Liver (tissue), 3 donors: ENCODE data around the gene ARHGAP28.

Experiments used
- ATF3 ChIP-seq: IDR thresholded peaks from 2 replicates; pipeline ENCODE4 v1.6.1; 2016; ENCODE audit warnings: antibody characterized with exemption
- CTCF ChIP-seq: fragments of 150-350 bp; IDR thresholded peaks from 2 replicates; pipeline ENCODE4 v1.5.1; 2017; ENCODE audit warnings: improper control_type of control experiment, low read depth, low read length; ENCODE audit not compliant: missing input control
- GABPA ChIP-seq, 2 donors: IDR thresholded peaks in 1 of 2; conservative IDR thresholded peaks in 1 of 2; 2 replicates each; pipeline ENCODE4 v1.6.1; 2016; ENCODE audit warnings: antibody characterized with exemption in 2 of 2, mild to moderate bottlenecking in 1 of 2, moderate library complexity in 1 of 2
- HNF4A ChIP-seq, 2 donors: conservative IDR thresholded peaks; 2 replicates each; pipeline ENCODE4 v1.6.1; 2016; ENCODE audit warnings: antibody characterized with exemption in 2 of 2, mild to moderate bottlenecking in 2 of 2
- JUND ChIP-seq, 2 donors: IDR thresholded peaks; 2 replicates each; pipeline ENCODE4 v1.6.1; 2016; ENCODE audit warnings: antibody characterized with exemption in 2 of 2
- MAX ChIP-seq: IDR thresholded peaks from 2 replicates; pipeline ENCODE4 v1.6.1; 2016; ENCODE audit warnings: antibody characterized with exemption
- RAD21 ChIP-seq, 2 donors: IDR thresholded peaks; 2 replicates each; pipeline ENCODE4 v1.6.1; 2016; ENCODE audit warnings: antibody characterized with exemption in 2 of 2, mild to moderate bottlenecking in 2 of 2
- REST ChIP-seq: IDR thresholded peaks from 2 replicates; pipeline ENCODE4 v1.6.1; 2016; ENCODE audit warnings: antibody characterized with exemption, mild to moderate bottlenecking
- RXRA ChIP-seq, 2 donors: IDR thresholded peaks; 2 replicates each; pipeline ENCODE4 v1.6.1; 2017 to 2018; ENCODE audit warnings: antibody characterized with exemption in 2 of 2, mild to moderate bottlenecking in 1 of 2
- SP1 ChIP-seq: IDR thresholded peaks from 2 replicates; pipeline ENCODE4 v1.6.1; 2018; ENCODE audit warnings: antibody characterized with exemption, mild to moderate bottlenecking
- TAF1 ChIP-seq: conservative IDR thresholded peaks from 2 replicates; pipeline ENCODE4 v1.6.1; 2016; ENCODE audit warnings: antibody characterized with exemption, mild to moderate bottlenecking
- YY1 ChIP-seq: IDR thresholded peaks from 2 replicates; pipeline ENCODE4 v1.6.1; 2016; ENCODE audit warnings: antibody characterized with exemption, mild to moderate bottlenecking
- donor health status: healthy.
- donor health status: healthy.

GRCh38 chr18:6796511-6796910 is 67.0 kb downstream of the ARHGAP28 start:
- TF ChIP-seq CTCF (no peak), SP1 (no peak), GABPA (IDR thresholded peaks at IDR 0.05 in 1 of 2, conservative IDR thresholded peaks at IDR 0.05 in 1 of 2) (no peak), MAX (no peak), TAF1 (no peak), HNF4A (conservative IDR thresholded peaks at IDR 0.05) (no peak), RAD21 (IDR thresholded peaks at IDR 0.05) (no peak), YY1 (no peak), JUND (IDR thresholded peaks at IDR 0.05) (no peak), ATF3 (no peak), REST (no peak), RXRA (IDR thresholded peaks at IDR 0.05) (no peak)
